ENCODE results near the gene AMER3. TPM values are rescaled to one million over a fixed set of nuclear protein-coding genes. Genes with fewer than 3 reads are reported as not detected.

AMER3 gene
- total and polyA plus RNA-seq, 4 donors, result not detected

- no peaks in the 10 kb centered on the region for H3K27me3 ChIP-seq (ENCODE audit: control insufficient read depth in 4 of 4, insufficient read depth in 4 of 4, low read length in 3 of 4)
- 90% methylated on average over 7 of the region's 7 CpGs for WGBS
These were observed 10.7 kb downstream of the AMER3 start for GRCh38 chr2:130766037-130766436.

GRCh38 chr2:130766711-130767407 lies 11.5 kb downstream of the AMER3 start:
- H3K27me3 ChIP-seq (ENCODE audit: control insufficient read depth in 4 of 4, insufficient read depth in 4 of 4, low read length in 3 of 4), result no peaks in the 10 kb centered on the region
- no peaks in the 10 kb centered on the region for H3K36me3 ChIP-seq (ENCODE audit: control insufficient read depth in 4 of 4, insufficient read depth in 3 of 4, low read depth in 1 of 4, low read length in 3 of 4)
- DNase-seq (ENCODE audit: low spot score), result no peak
- TF ChIP-seq RAD21 (IDR thresholded peaks at IDR 0.05) (no peak), CTCF (IDR thresholded peaks at IDR 0.05; ENCODE audit: low read depth, low read length, missing input control) (no peak), RXRA (IDR thresholded peaks at IDR 0.05) (no peak)
- no peaks in the 10 kb centered on the region for H3K9me3 ChIP-seq (ENCODE audit: control insufficient read depth in 4 of 4, low read length in 3 of 4)
- no peak overlapping the region for H3K27ac ChIP-seq (ENCODE audit: low read depth in 1 of 2, low read length in 2 of 2)
- no peak overlapping the region for H3K9ac ChIP-seq (ENCODE audit: low read depth in 1 of 2, low read length in 2 of 2)
- no peak overlapping the region for H3K4me3 ChIP-seq (ENCODE audit: low read depth in 1 of 3, low read length in 3 of 3)
- no peaks in the 10 kb centered on the region for H3K4me1 ChIP-seq (ENCODE audit: control insufficient read depth in 4 of 4, insufficient read depth in 4 of 4, low read length in 3 of 4)
- WGBS, result 76% methylated on average over 12 of the region's 12 CpGs

More at GRCh38 chr2:130766037-130766436, 10.7 kb downstream of the AMER3 start:
- Histone ChIP-seq H3K4me3 (ENCODE audit: low read depth in 1 of 3, low read length in 3 of 3) (no peak overlapping the region), H3K4me1 (ENCODE audit: control insufficient read depth in 4 of 4, insufficient read depth in 4 of 4, low read length in 3 of 4) (no peaks in the 10 kb centered on the region), H3K36me3 (ENCODE audit: control insufficient read depth in 4 of 4, insufficient read depth in 3 of 4, low read depth in 1 of 4, low read length in 3 of 4) (no peaks in the 10 kb centered on the region), H3K27ac (ENCODE audit: low read depth in 1 of 2, low read length in 2 of 2) (no peak overlapping the region), H3K9ac (ENCODE audit: low read depth in 1 of 2, low read length in 2 of 2) (no peak overlapping the region), H3K9me3 (ENCODE audit: control insufficient read depth in 4 of 4, low read length in 3 of 4) (no peaks in the 10 kb centered on the region)
- TF ChIP-seq FOXA2 (IDR thresholded peaks at IDR 0.05), result no peak
- no peak for TF ChIP-seq JUND (IDR thresholded peaks at IDR 0.05)
- no peak for TF ChIP-seq HNF4G (IDR thresholded peaks at IDR 0.05)
- TF ChIP-seq SP1 (IDR thresholded peaks at IDR 0.05), result no peak
- no peak for TF ChIP-seq ZBTB33 (IDR thresholded peaks at IDR 0.05)
- no peak for TF ChIP-seq CTCF (IDR thresholded peaks at IDR 0.05; ENCODE audit: low read depth, low read length, missing input control)
- TF ChIP-seq FOXA1 (IDR thresholded peaks at IDR 0.05), result no peak
- no peak for TF ChIP-seq ATF3 (IDR thresholded peaks at IDR 0.05)
- no peak for TF ChIP-seq NR2F2 (IDR thresholded peaks at IDR 0.05)
- TF ChIP-seq GABPA (IDR thresholded peaks at IDR 0.05 in 1 of 2, conservative IDR thresholded peaks at IDR 0.05 in 1 of 2), result no peak
- no peak for TF ChIP-seq RXRA (IDR thresholded peaks at IDR 0.05)
- TF ChIP-seq MAX (IDR thresholded peaks at IDR 0.05), result no peak
- no peak for DNase-seq (ENCODE audit: low spot score)

Measured in liver (tissue), 9 donors.